CD8-positive, alpha-beta memory T cell (primary cell): Measurements from ENCODE around the gene EOLA1. TPM values are rescaled to one million over a fixed set of nuclear protein-coding genes. Genes with fewer than 3 reads are reported as not detected.

Experiments
- CTCF ChIA-PET: fragments of 350-600 bp; sonication (Branson Sonifier 250); formaldehyde crosslinking; loops from one replicate; lab custom pipeline; 2021; ENCODE audit warnings: antibody characterized with exemption; lab: Charles Lee
- POLR2A ChIA-PET: fragments of 350-600 bp; sonication (Branson Sonifier 250); formaldehyde crosslinking; loops from one replicate; lab custom pipeline; 2021; ENCODE audit warnings: antibody characterized with exemption; lab: Charles Lee
- DNase-seq, 5 donors: peaks; one replicate each; pipeline versions ENCODE4 v3.0.0 to v3.0.0-alpha.2; 2020 to 2022; ENCODE audit warnings: mixed read lengths in 1 of 5
- H3K27ac ChIP-seq: one replicate; pipeline ENCODE4 v1.7.0; 2013; ENCODE audit warnings: low read depth, mild to moderate bottlenecking, low read length, moderate library complexity
- H3K27me3 ChIP-seq: 2 replicates; pipeline ENCODE4 v1.7.0; 2013; ENCODE audit warnings: low read length, mild to moderate bottlenecking; ENCODE audit not compliant: insufficient read depth, poor library complexity, severe bottlenecking
- H3K36me3 ChIP-seq: 2 replicates; pipeline ENCODE4 v1.7.0; 2013; ENCODE audit warnings: mild to moderate bottlenecking, low read length, moderate library complexity; ENCODE audit not compliant: insufficient read depth
- H3K4me1 ChIP-seq: 2 replicates; pipeline ENCODE4 v1.7.0; 2013; ENCODE audit warnings: mild to moderate bottlenecking, low read length, moderate library complexity; ENCODE audit not compliant: insufficient read depth
- H3K4me3 ChIP-seq: 2 replicates; pipeline ENCODE4 v1.7.0; 2013; ENCODE audit warnings: mild to moderate bottlenecking, low read length
- H3K9me3 ChIP-seq: 2 replicates; pipeline ENCODE4 v1.7.0; 2013; ENCODE audit warnings: mild to moderate bottlenecking, low read length
- H3K27ac Mint-ChIP-seq, 8 donors: one replicate each; pipeline ENCODE4 v1.8.0; 2020 to 2021; ENCODE audit warnings: mixed read lengths in 8 of 8, mild to moderate bottlenecking in 6 of 8, inconsistent platforms in 3 of 8, moderate library complexity in 3 of 8
- H3K27me3 Mint-ChIP-seq, 2 donors: one replicate each; pipeline ENCODE4 v1.8.0; 2020 to 2021; ENCODE audit warnings: mixed read lengths in 2 of 2, mild to moderate bottlenecking in 1 of 2, moderate library complexity in 1 of 2
- H3K36me3 Mint-ChIP-seq, 3 donors: one replicate each; pipeline ENCODE4 v1.8.0; 2020 to 2021; ENCODE audit warnings: mixed read lengths in 3 of 3, inconsistent platforms in 1 of 3, mild to moderate bottlenecking in 1 of 3
- H3K4me1 Mint-ChIP-seq, 3 donors: one replicate each; pipeline ENCODE4 v1.8.0; 2020 to 2021; ENCODE audit warnings: mixed read lengths in 3 of 3, inconsistent platforms in 1 of 3, mild to moderate bottlenecking in 1 of 3
- H3K4me3 Mint-ChIP-seq, 7 donors: one replicate each; pipeline ENCODE4 v1.8.0; 2020 to 2021; ENCODE audit warnings: mixed read lengths in 7 of 7, mild to moderate bottlenecking in 6 of 7, moderate library complexity in 4 of 7, inconsistent platforms in 2 of 7
- H3K9me3 Mint-ChIP-seq, 5 donors: one replicate each; pipeline ENCODE4 v1.8.0; 2020 to 2022; ENCODE audit warnings: mixed read lengths in 5 of 5, mild to moderate bottlenecking in 3 of 5, moderate library complexity in 2 of 5, inconsistent platforms in 1 of 5
- polyA plus RNA-seq: library from polyadenylated mRNA; unstranded; fragments of 300-500 nt; fragmentation: Illumina TruSeq; gene quantifications from one replicate; pipeline ENCODE4 v1.2.3, GENCODE V29; 2021
- total RNA-seq, 2 experiments: library from RNA; stranded (reverse); gene quantifications; one replicate each; pipeline ENCODE4 v1.2.3, GENCODE V29; 2021

The EOLA1 gene
- total RNA-seq: 10 to 100 TPM; 33.4 to 35.3 TPM
- polyA plus RNA-seq: 19.9 TPM

- H3K27me3 Mint-ChIP-seq: no peaks in the 10 kb centered on the region
- Histone ChIP-seq H3K27me3 (no peaks in the 10 kb centered on the region), H3K4me1 (peaks cover 6% of the 10 kb centered on the region), H3K9me3 (no peaks in the 10 kb centered on the region), H3K36me3 (no peaks in the 10 kb centered on the region), H3K27ac (peak within 1 kb of the TSS; percentile 99), H3K4me3 (peak within 1 kb of the TSS; percentile 68)
- H3K27ac Mint-ChIP-seq: peak within 1 kb of the TSS; percentile 87 to 100 (median 100)
- H3K36me3 Mint-ChIP-seq: peaks cover 0 to 15% (median 0%) of the 10 kb centered on the region in 3 donors
- ChIA-PET CTCF (interaction anchor here (1.0 to 3.6 kb wide), 8 partner anchors 13 to 399 kb away, joined by 3 to 34 read pairs (median 6); partner anchors contain the start of genes EOLA2 and IDS), POLR2A (interaction anchor here (0.6 to 2.8 kb wide), 10 partner anchors 13 to 1628 kb away, joined by 3 to 25 read pairs (median 5); partner anchors contain the start of genes EOLA2 and IDS)
- peak within 1 kb of the TSS; percentile 67 to 98 (median 90) for H3K4me3 Mint-ChIP-seq
- no peaks in the 10 kb centered on the region for H3K9me3 Mint-ChIP-seq
- peaks cover 9 to 13% (median 12%) of the 10 kb centered on the region in 3 donors for H3K4me1 Mint-ChIP-seq
- peak; percentile 72 to 95 (median 90) for DNase-seq
These were observed at the start of gene EOLA1 for GRCh38 chrX:149540621-149541520. TSS of gene EOLA1 (plus strand) at chrX:149541012. CDS start at chrX:149545631, 4,619 bp downstream.

- Histone ChIP-seq H3K36me3 (peaks cover 36% of the 10 kb centered on the region), H3K4me3 (no peak overlapping the region), H3K9me3 (no peaks in the 10 kb centered on the region), H3K27ac (no peak overlapping the region), H3K27me3 (no peaks in the 10 kb centered on the region), H3K4me1 (no peaks in the 10 kb centered on the region)
- peaks cover 8 to 20% (median 8%) of the 10 kb centered on the region in 3 donors for H3K36me3 Mint-ChIP-seq
- H3K4me1 Mint-ChIP-seq: peaks cover 9 to 38% (median 16%) of the 10 kb centered on the region in 3 donors
- peak overlapping the region in 4 of 8 donors; percentile 29 to 75 (median 65) for H3K27ac Mint-ChIP-seq
- ChIA-PET CTCF (no interaction called here), POLR2A (no interaction called here)
- H3K9me3 Mint-ChIP-seq: no peaks in the 10 kb centered on the region
- no peak overlapping the region for H3K4me3 Mint-ChIP-seq
- H3K27me3 Mint-ChIP-seq: peaks cover 0 to 3% of the 10 kb centered on the region in 2 donors
- no peak for DNase-seq
These were observed 49.0 kb upstream of the EOLA1 start for GRCh38 chrX:149491812-149492211.

- Histone ChIP-seq H3K36me3 (peaks cover 55% of the 10 kb centered on the region), H3K4me1 (no peaks in the 10 kb centered on the region), H3K9me3 (no peaks in the 10 kb centered on the region), H3K27ac (no peak overlapping the region), H3K27me3 (no peaks in the 10 kb centered on the region), H3K4me3 (no peak overlapping the region)
- no peak overlapping the region for H3K27ac Mint-ChIP-seq
- H3K4me3 Mint-ChIP-seq: no peak overlapping the region
- peaks cover 0 to 3% of the 10 kb centered on the region in 2 donors for H3K27me3 Mint-ChIP-seq
- CTCF ChIA-PET: interaction anchor here (1.0 kb wide), 1 partner anchor 23 kb away, joined by 4 read pairs; no protein-coding TSS in a partner anchor
- POLR2A ChIA-PET: no interaction called here
- DNase-seq: no peak
- peaks cover 6 to 39% (median 12%) of the 10 kb centered on the region in 3 donors for H3K4me1 Mint-ChIP-seq
- peaks cover 8 to 10% (median 9%) of the 10 kb centered on the region in 3 donors for H3K36me3 Mint-ChIP-seq
- H3K9me3 Mint-ChIP-seq: no peaks in the 10 kb centered on the region
These were observed 46.9 kb upstream of the EOLA1 start for GRCh38 chrX:149493567-149494562.

- peaks cover 56% of the 10 kb centered on the region for H3K36me3 ChIP-seq
- peaks cover 7 to 40% (median 12%) of the 10 kb centered on the region in 3 donors for H3K4me1 Mint-ChIP-seq
- H3K9me3 Mint-ChIP-seq: no peaks in the 10 kb centered on the region
- peaks cover 4 to 8% (median 4%) of the 10 kb centered on the region in 3 donors for H3K36me3 Mint-ChIP-seq
- peak overlapping the region in 1 of 8 donors; percentile 3 for H3K27ac Mint-ChIP-seq
- no peak overlapping the region for H3K27ac ChIP-seq
- H3K27me3 ChIP-seq: no peaks in the 10 kb centered on the region
- peaks cover 0 to 3% of the 10 kb centered on the region in 2 donors for H3K27me3 Mint-ChIP-seq
- H3K4me3 ChIP-seq: no peak overlapping the region
- ChIA-PET CTCF (no interaction called here), POLR2A (interaction anchor here (0.6 kb wide), 1 partner anchor 17 kb away, joined by 3 read pairs; no protein-coding TSS in a partner anchor)
- no peaks in the 10 kb centered on the region for H3K4me1 ChIP-seq
- peak overlapping the region in 1 of 7 donors; percentile 41 for H3K4me3 Mint-ChIP-seq
- no peaks in the 10 kb centered on the region for H3K9me3 ChIP-seq
- no peak for DNase-seq
These were observed 45.8 kb upstream of the EOLA1 start for GRCh38 chrX:149494844-149495565.

- H3K4me3 Mint-ChIP-seq: peak overlapping the region in 1 of 7 donors; percentile 41
- H3K9me3 Mint-ChIP-seq: no peaks in the 10 kb centered on the region
- H3K4me1 Mint-ChIP-seq: peaks cover 7 to 40% (median 17%) of the 10 kb centered on the region in 3 donors
- POLR2A ChIA-PET: interaction anchor here (0.5 to 0.6 kb wide), 2 partner anchors 17 to 22 kb away, joined by 3 read pairs; no protein-coding TSS in a partner anchor
- H3K36me3 Mint-ChIP-seq: peaks cover 4 to 10% (median 6%) of the 10 kb centered on the region in 3 donors
- peaks cover 0 to 3% of the 10 kb centered on the region in 2 donors for H3K27me3 Mint-ChIP-seq
- Histone ChIP-seq H3K4me3 (no peak overlapping the region), H3K36me3 (peaks cover 58% of the 10 kb centered on the region), H3K27me3 (no peaks in the 10 kb centered on the region), H3K9me3 (no peaks in the 10 kb centered on the region), H3K27ac (no peak overlapping the region), H3K4me1 (no peaks in the 10 kb centered on the region)
- H3K27ac Mint-ChIP-seq: no peak overlapping the region
- CTCF ChIA-PET: no interaction called here
- DNase-seq: no peak
These were observed 45.2 kb upstream of the EOLA1 start for GRCh38 chrX:149495573-149496071.

- Mint-ChIP-seq H3K9me3 (no peaks in the 10 kb centered on the region), H3K27me3 (peaks cover 0 to 8% of the 10 kb centered on the region in 2 donors), H3K4me3 (no peak overlapping the region), H3K36me3 (peaks cover 4 to 24% (median 4%) of the 10 kb centered on the region in 3 donors), H3K4me1 (peaks cover 15 to 48% (median 25%) of the 10 kb centered on the region in 3 donors), H3K27ac (no peak overlapping the region)
- Histone ChIP-seq H3K4me1 (peaks cover 8% of the 10 kb centered on the region), H3K27ac (no peak overlapping the region), H3K9me3 (no peaks in the 10 kb centered on the region), H3K27me3 (no peaks in the 10 kb centered on the region), H3K4me3 (no peak overlapping the region), H3K36me3 (peaks cover 69% of the 10 kb centered on the region)
- ChIA-PET CTCF (no interaction called here), POLR2A (no interaction called here)
- DNase-seq: no peak
These were observed 43.8 kb upstream of the EOLA1 start for GRCh38 chrX:149497054-149497453.

- Mint-ChIP-seq H3K27me3 (peaks cover 0 to 8% of the 10 kb centered on the region in 2 donors), H3K36me3 (peaks cover 4 to 30% (median 4%) of the 10 kb centered on the region in 3 donors), H3K4me3 (peak overlapping the region in 1 of 7 donors; percentile 29), H3K9me3 (no peaks in the 10 kb centered on the region), H3K27ac (peak overlapping the region in 4 of 8 donors; percentile 15 to 99 (median 44)), H3K4me1 (peaks cover 19 to 53% (median 31%) of the 10 kb centered on the region in 3 donors)
- POLR2A ChIA-PET: no interaction called here
- Histone ChIP-seq H3K27me3 (no peaks in the 10 kb centered on the region), H3K4me1 (peaks cover 10% of the 10 kb centered on the region), H3K27ac (no peak overlapping the region), H3K36me3 (peaks cover 64% of the 10 kb centered on the region), H3K9me3 (no peaks in the 10 kb centered on the region), H3K4me3 (no peak overlapping the region)
- CTCF ChIA-PET: no interaction called here
- no peak for DNase-seq
These were observed 43.2 kb upstream of the EOLA1 start for GRCh38 chrX:149497626-149498025.
